ENCODE results near the gene FOXI1. TPM values are rescaled to one million over a fixed set of nuclear protein-coding genes. Genes with fewer than 3 reads are reported as not detected.

FOXI1 gene
- total and polyA plus RNA-seq, 2 donors (not counting 3 experiments of a cell fraction or from before 2014, with no cell fraction given): not detected

DNA sequence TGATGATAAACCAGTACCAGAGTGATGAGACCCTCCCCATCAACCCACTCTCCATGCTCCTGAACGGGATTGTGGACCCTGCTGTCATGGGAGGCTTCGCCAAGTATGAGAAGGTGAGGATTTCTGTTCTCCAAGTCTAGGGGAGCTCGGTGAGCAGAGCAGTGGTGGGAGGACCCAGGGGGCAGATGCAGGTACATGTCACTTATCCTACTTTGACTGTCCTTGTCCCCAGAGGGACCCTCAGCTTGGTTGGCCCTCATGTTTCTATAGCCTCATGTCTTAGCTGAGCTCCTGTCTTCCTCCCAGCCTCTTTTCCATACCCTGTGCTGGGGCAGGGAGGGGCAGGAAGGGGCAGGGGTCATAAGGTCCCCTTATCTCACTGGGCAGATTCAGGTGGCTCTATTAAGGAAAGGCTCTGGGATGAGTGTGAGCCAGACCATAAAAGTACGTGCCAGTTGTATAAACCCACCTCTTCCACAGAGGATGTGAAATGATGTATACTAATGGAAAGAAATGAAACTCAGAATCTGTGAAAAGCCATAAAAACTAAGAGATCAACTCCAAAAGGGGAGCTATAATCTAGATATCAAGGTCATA, 38.0 kb upstream of the FOXI1 start:
- dilution Hi-C loops (cut with MboI; ENCODE audit: extremely low pct_ligation_motif_present, low sequenced_read_pairs): no loop called here

More for the DNA sequence above, 38.0 kb upstream of the FOXI1 start:
- Histone ChIP-seq H3K4me3 (replicated peaks in 1 of 3; ENCODE audit: insufficient read depth in 1 of 3, low read depth in 1 of 3, low read length in 3 of 3) (no peak overlapping the region), H3K27ac (ENCODE audit: insufficient read depth, low read depth, low read length) (no peak overlapping the region), H3K9me3 (replicated peaks; ENCODE audit: control insufficient read depth, insufficient read depth, low read length) (no peaks in the 10 kb centered on the region), H2AFZ (ENCODE audit: low read depth, low read length) (no peak overlapping the region), H4K20me1 (replicated peaks; ENCODE audit: control insufficient read depth, extremely low read depth, insufficient read depth, low read length) (no peaks in the 10 kb centered on the region), H3K9me1 (replicated peaks; ENCODE audit: control insufficient read depth, extremely low read depth, insufficient read depth, low read length) (no peaks in the 10 kb centered on the region), H3K36me3 (ENCODE audit: control insufficient read depth in 2 of 2, extremely low read depth in 1 of 2, insufficient read depth in 2 of 2, low read length in 2 of 2) (no peaks in the 10 kb centered on the region), H3K4me2 (ENCODE audit: insufficient read depth, low read length) (no peak overlapping the region), H3K4me1 (ENCODE audit: control insufficient read depth, extremely low read depth, insufficient read depth, low read length) (peaks cover 11% of the 10 kb centered on the region), H3K27me3 (ENCODE audit: control insufficient read depth in 2 of 2, insufficient read depth in 2 of 2, low read length in 2 of 2) (no peaks in the 10 kb centered on the region), H3K9ac (replicated peaks; ENCODE audit: extremely low read depth, insufficient read depth, low read length) (no peak overlapping the region), H3K79me2 (ENCODE audit: control insufficient read depth, insufficient read depth, low read length) (no peaks in the 10 kb centered on the region)
- TF ChIP-seq FOS (IDR thresholded peaks at IDR 0.05; ENCODE audit: borderline replicate concordance, insufficient read depth, low read length) (no peak), JUN (IDR thresholded peaks at IDR 0.05; ENCODE audit: borderline replicate concordance, insufficient read depth, insufficient read length, low read depth) (no peak), POLR2AphosphoS5 (IDR thresholded peaks at IDR 0.05; ENCODE audit: insufficient read depth, low read depth, low read length) (no peak), EZH2 (IDR thresholded peaks at IDR 0.05; ENCODE audit: borderline replicate concordance, low read depth, low read length, severe bottlenecking) (no peak), POLR2A (IDR thresholded peaks at IDR 0.05; ENCODE audit: low read depth, low read length) (no peak), MYC (IDR thresholded peaks at IDR 0.05; ENCODE audit: low read depth, low read length) (no peak), GATA2 (IDR thresholded peaks at IDR 0.05; ENCODE audit: insufficient read depth, insufficient read length, low read depth, low read length) (no peak)
- TF ChIP-seq, protein P1, sequence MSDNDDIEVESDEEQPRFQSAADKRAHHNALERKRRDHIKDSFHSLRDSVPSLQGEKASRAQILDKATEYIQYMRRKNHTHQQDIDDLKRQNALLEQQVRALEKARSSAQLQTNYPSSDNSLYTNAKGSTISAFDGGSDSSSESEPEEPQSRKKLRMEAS (IDR thresholded peaks at IDR 0.05; ENCODE audit: insufficient read depth, insufficient read length): no peak
- TF ChIP-seq, protein P2, sequence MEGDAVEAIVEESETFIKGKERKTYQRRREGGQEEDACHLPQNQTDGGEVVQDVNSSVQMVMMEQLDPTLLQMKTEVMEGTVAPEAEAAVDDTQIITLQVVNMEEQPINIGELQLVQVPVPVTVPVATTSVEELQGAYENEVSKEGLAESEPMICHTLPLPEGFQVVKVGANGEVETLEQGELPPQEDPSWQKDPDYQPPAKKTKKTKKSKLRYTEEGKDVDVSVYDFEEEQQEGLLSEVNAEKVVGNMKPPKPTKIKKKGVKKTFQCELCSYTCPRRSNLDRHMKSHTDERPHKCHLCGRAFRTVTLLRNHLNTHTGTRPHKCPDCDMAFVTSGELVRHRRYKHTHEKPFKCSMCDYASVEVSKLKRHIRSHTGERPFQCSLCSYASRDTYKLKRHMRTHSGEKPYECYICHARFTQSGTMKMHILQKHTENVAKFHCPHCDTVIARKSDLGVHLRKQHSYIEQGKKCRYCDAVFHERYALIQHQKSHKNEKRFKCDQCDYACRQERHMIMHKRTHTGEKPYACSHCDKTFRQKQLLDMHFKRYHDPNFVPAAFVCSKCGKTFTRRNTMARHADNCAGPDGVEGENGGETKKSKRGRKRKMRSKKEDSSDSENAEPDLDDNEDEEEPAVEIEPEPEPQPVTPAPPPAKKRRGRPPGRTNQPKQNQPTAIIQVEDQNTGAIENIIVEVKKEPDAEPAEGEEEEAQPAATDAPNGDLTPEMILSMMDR (IDR thresholded peaks at IDR 0.05; ENCODE audit: extremely low read depth in 1 of 2, insufficient read depth in 1 of 2, low read depth in 1 of 2, low read length in 2 of 2): no peak
- intact Hi-C loops (cut with micrococcal nuclease): no loop called here
- FAIRE-seq (no peak), DNase-seq (ENCODE audit: low read depth, low spot score) (peak; percentile 71)
- BruUV-seq (replicated peaks): no TSS peak
- POLR2A ChIA-PET: no interaction called here
- CTCF ChIA-PET: interaction anchor here (0.6 to 2.2 kb wide), 7 partner anchors 11 to 829 kb away, joined by 3 to 8 read pairs (median 4); partner anchors contain the start of gene INSYN2B
